ENCODE data around the gene RGS7. TPM values are rescaled to one million over a fixed set of nuclear protein-coding genes. Genes with fewer than 3 reads are reported as not detected.

RGS7 gene
- total RNA-seq, 1 donor = 0.36 TPM

DNA sequence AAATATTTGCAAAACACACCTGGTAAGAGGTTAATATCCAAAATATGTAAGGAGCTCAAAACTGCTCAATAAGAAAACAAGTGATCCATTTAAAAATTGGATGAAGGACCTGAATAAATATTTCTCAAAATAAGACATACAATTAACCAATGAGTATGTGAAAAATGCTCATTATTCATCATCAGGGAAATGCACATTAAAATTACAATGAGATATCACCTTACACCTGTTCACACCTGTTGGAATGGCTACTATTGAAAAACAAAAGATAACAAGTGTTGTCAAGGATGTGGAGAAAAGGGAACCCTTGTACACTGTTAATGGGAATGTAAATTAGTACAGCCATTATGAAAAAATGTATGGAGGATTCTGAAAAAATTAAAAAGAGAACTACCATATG, 609.1 kb downstream of the RGS7 start:
- DNase-seq (ENCODE audit: insufficient read length, low spot score, missing footprints) = no peak
- TF ChIP-seq, protein P1, sequence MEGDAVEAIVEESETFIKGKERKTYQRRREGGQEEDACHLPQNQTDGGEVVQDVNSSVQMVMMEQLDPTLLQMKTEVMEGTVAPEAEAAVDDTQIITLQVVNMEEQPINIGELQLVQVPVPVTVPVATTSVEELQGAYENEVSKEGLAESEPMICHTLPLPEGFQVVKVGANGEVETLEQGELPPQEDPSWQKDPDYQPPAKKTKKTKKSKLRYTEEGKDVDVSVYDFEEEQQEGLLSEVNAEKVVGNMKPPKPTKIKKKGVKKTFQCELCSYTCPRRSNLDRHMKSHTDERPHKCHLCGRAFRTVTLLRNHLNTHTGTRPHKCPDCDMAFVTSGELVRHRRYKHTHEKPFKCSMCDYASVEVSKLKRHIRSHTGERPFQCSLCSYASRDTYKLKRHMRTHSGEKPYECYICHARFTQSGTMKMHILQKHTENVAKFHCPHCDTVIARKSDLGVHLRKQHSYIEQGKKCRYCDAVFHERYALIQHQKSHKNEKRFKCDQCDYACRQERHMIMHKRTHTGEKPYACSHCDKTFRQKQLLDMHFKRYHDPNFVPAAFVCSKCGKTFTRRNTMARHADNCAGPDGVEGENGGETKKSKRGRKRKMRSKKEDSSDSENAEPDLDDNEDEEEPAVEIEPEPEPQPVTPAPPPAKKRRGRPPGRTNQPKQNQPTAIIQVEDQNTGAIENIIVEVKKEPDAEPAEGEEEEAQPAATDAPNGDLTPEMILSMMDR (IDR thresholded peaks at IDR 0.05; ENCODE audit: extremely low read depth, low read depth, low read length) = no peak
- Histone ChIP-seq H3K4me2 (ENCODE audit: insufficient read depth, low read length) (no peak overlapping the region), H3K27ac (ENCODE audit: low read depth, low read length) (no peak overlapping the region), H3K79me2 (ENCODE audit: insufficient read depth, low read length) (no peaks in the 10 kb centered on the region), H3K4me1 (ENCODE audit: insufficient read depth, low read length) (peaks cover 4% of the 10 kb centered on the region), H3K9me3 (ENCODE audit: low read depth, low read length) (no peaks in the 10 kb centered on the region), H3K36me3 (ENCODE audit: insufficient read depth, low read length) (no peaks in the 10 kb centered on the region), H3K27me3 (ENCODE audit: insufficient read depth, low read length) (no peaks in the 10 kb centered on the region), H3K4me3 (ENCODE audit: insufficient read depth, low read length) (no peak overlapping the region), H4K20me1 (ENCODE audit: insufficient read depth, low read length) (no peaks in the 10 kb centered on the region), H2AFZ (ENCODE audit: low read length) (no peak overlapping the region)

DNA sequence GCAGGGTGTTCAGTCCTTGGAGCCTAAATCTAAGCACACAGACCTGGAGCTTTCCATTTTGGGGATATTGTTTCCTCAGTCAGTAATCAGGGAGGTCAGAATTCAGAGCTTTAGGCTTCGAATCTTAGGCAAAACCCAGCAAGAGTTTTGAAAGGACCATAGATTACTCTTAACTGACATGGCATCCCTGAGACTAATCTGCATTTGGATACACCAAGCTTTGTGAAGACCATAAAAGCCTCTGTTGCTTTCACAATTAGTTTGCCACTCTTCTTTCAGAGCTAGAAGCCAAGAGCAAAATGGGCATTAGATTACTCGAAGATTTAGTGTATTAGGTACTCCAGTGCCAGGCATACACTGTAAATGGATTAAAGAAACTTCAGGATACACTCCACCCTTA, 613.3 kb downstream of the RGS7 start:
- H4K20me1 ChIP-seq (ENCODE audit: insufficient read depth, low read length) = no peaks in the 10 kb centered on the region
- TF ChIP-seq, protein P1 (IDR thresholded peaks at IDR 0.05; ENCODE audit: extremely low read depth, low read depth, low read length) = no peak
- no peaks in the 10 kb centered on the region for H3K36me3 ChIP-seq (ENCODE audit: insufficient read depth, low read length)
- H3K9me3 ChIP-seq (ENCODE audit: low read depth, low read length) = no peaks in the 10 kb centered on the region
- H3K27ac ChIP-seq (ENCODE audit: low read depth, low read length) = no peak overlapping the region
- no peaks in the 10 kb centered on the region for H3K27me3 ChIP-seq (ENCODE audit: insufficient read depth, low read length)
- peaks cover 17% of the 10 kb centered on the region for H3K4me1 ChIP-seq (ENCODE audit: insufficient read depth, low read length)
- H3K4me3 ChIP-seq (ENCODE audit: insufficient read depth, low read length) = no peak overlapping the region
- DNase-seq (ENCODE audit: insufficient read length, low spot score, missing footprints) = peak; percentile 58
- H2AFZ ChIP-seq (ENCODE audit: low read length) = no peak overlapping the region
- no peak overlapping the region for H3K4me2 ChIP-seq (ENCODE audit: insufficient read depth, low read length)
- no peaks in the 10 kb centered on the region for H3K79me2 ChIP-seq (ENCODE audit: insufficient read depth, low read length)

DNA sequence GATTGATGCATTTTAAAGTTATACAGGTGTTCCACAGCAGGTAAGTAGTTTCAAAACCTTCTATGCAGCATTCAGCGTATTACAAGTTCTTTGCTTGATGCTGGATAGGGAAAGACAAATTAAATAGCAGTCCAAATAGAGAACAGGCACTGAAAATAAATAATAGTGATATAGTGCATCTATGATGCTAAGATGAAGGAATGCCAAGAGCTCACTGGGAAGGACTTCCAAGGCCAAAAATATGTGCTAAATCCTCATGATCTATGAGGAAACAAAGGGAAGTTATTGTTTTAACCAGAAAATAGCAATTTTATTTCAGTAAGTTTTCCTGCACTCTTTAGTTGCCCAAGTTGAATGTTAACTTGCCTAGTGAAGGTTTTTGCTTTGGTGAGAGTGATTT, 617.3 kb downstream of the RGS7 start:
- no peaks in the 10 kb centered on the region for H4K20me1 ChIP-seq (ENCODE audit: insufficient read depth, low read length)
- H3K4me1 ChIP-seq (ENCODE audit: insufficient read depth, low read length) = peaks cover 28% of the 10 kb centered on the region
- H3K79me2 ChIP-seq (ENCODE audit: insufficient read depth, low read length) = no peaks in the 10 kb centered on the region
- TF ChIP-seq, protein P1 (IDR thresholded peaks at IDR 0.05; ENCODE audit: extremely low read depth, low read depth, low read length) = no peak
- no peak overlapping the region for H2AFZ ChIP-seq (ENCODE audit: low read length)
- H3K4me2 ChIP-seq (ENCODE audit: insufficient read depth, low read length) = peak overlapping the region; percentile 8
- H3K27ac ChIP-seq (ENCODE audit: low read depth, low read length) = peak overlapping the region; percentile 36
- H3K4me3 ChIP-seq (ENCODE audit: insufficient read depth, low read length) = no peak overlapping the region
- no peaks in the 10 kb centered on the region for H3K9me3 ChIP-seq (ENCODE audit: low read depth, low read length)
- no peaks in the 10 kb centered on the region for H3K36me3 ChIP-seq (ENCODE audit: insufficient read depth, low read length)
- no peaks in the 10 kb centered on the region for H3K27me3 ChIP-seq (ENCODE audit: insufficient read depth, low read length)
- no peak for DNase-seq (ENCODE audit: insufficient read length, low spot score, missing footprints)

DNA sequence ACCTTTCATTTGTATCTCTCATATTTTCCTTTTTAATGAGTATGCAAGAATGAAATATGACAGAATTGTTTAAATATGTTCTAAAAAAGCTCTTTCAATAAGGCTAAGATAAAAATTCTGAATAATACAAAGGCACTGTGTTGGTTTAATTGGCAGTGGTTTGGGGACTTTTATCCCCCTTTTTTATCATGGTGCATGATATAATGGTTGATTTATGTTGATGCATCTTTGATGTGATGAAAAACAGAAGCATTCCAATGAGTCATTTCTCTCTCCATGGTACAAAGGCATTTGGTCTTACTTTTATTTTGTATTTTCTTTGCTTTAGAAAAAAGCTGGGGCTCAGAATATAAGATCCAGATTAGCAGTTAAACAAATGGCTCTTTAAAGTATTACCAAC, 617.9 kb downstream of the RGS7 start:
- TF ChIP-seq, protein P1 (IDR thresholded peaks at IDR 0.05; ENCODE audit: extremely low read depth, low read depth, low read length) = no peak
- H3K9me3 ChIP-seq (ENCODE audit: low read depth, low read length) = no peaks in the 10 kb centered on the region

More for the DNA sequence above, 617.9 kb downstream of the RGS7 start:
- Histone ChIP-seq H3K27me3 (ENCODE audit: insufficient read depth, low read length) (no peaks in the 10 kb centered on the region), H3K4me2 (ENCODE audit: insufficient read depth, low read length) (peak overlapping the region; percentile 8), H4K20me1 (ENCODE audit: insufficient read depth, low read length) (no peaks in the 10 kb centered on the region), H2AFZ (ENCODE audit: low read length) (no peak overlapping the region), H3K36me3 (ENCODE audit: insufficient read depth, low read length) (no peaks in the 10 kb centered on the region), H3K79me2 (ENCODE audit: insufficient read depth, low read length) (no peaks in the 10 kb centered on the region), H3K4me3 (ENCODE audit: insufficient read depth, low read length) (no peak overlapping the region), H3K27ac (ENCODE audit: low read depth, low read length) (peak overlapping the region; percentile 36), H3K4me1 (ENCODE audit: insufficient read depth, low read length) (peaks cover 30% of the 10 kb centered on the region)
- no peak for DNase-seq (ENCODE audit: insufficient read length, low spot score, missing footprints)

All from osteoblast (primary cell).